Measurements from ENCODE around the gene MAP3K2.

Gene MAP3K2

GRCh38 chr2:127283275-127283674 is 104.5 kb downstream of the MAP3K2 start:
- DNase-seq (ENCODE audit: low read depth): no peak

- no peak for DNase-seq (ENCODE audit: low read depth)
Observed at GRCh38 chr2:127280693-127281092, 107.1 kb downstream of the MAP3K2 start.

GRCh38 chr2:127279781-127280180 is 108.0 kb downstream of the MAP3K2 start:
- no peak for DNase-seq (ENCODE audit: low read depth)

- no peak for DNase-seq (ENCODE audit: low read depth)
Observed at GRCh38 chr2:127278959-127279358, 108.8 kb downstream of the MAP3K2 start.

GRCh38 chr2:127277028-127277427 is 110.7 kb downstream of the MAP3K2 start:
- no peak for DNase-seq (ENCODE audit: low read depth)

GRCh38 chr2:127275789-127276188 is 112.0 kb downstream of the MAP3K2 start:
- no peak for DNase-seq (ENCODE audit: low read depth)

GRCh38 chr2:127275356-127275755 is 112.4 kb downstream of the MAP3K2 start:
- DNase-seq (ENCODE audit: low read depth): no peak

- no peak for DNase-seq (ENCODE audit: low read depth)
Observed at GRCh38 chr2:127270663-127271062, 117.1 kb downstream of the MAP3K2 start.

- no peak for DNase-seq (ENCODE audit: low read depth)
Observed at GRCh38 chr2:127261804-127262406, 125.9 kb downstream of the MAP3K2 start.

DNA sequence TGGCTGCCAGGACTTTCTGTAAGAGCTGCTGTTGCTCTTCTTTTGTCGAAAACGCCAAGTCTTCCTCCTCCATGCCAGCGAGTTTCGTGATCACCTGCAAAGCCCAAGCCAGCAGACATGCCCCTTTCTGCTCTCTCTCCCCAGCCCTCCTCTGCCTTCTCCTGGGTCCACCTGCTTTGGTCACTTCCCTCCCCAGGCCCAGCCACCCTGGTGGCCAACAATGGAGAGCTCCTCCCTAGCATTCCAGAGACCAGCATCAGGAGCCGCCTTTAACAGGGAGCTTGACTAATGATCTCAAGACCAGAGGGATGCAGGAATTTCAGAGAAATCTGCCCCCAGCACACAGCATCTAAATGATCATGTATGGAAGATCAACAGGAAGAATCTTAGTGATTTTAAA is 128.4 kb downstream of the MAP3K2 start:
- no peak for DNase-seq (ENCODE audit: low read depth)

- no peak for DNase-seq (ENCODE audit: low read depth)
Observed at GRCh38 chr2:127256866-127257265, 130.9 kb downstream of the MAP3K2 start.

- no peak for DNase-seq (ENCODE audit: low read depth)
Observed at GRCh38 chr2:127256381-127256780, 131.4 kb downstream of the MAP3K2 start.

DNA sequence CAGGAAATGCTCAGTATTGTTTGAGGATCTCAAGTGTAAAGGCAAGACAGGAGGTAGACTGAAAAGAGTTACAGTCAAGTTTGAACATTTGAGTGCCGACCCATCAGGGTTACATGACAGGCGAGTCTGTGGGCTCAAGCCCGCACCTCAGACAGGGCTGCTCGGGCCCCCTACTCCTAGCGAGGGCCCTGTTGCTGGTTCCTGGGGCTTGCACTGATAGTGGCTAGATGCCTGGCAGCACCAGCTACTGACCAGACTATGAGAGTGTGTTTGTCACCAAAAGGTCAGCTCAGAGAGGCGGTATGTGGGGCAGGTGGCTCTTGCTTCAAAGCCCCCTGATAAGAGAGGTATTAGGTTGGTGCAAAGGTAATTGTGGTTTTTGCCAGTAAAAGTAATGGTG is 132.1 kb downstream of the MAP3K2 start:
- DNase-seq (ENCODE audit: low read depth): no peak

DNA sequence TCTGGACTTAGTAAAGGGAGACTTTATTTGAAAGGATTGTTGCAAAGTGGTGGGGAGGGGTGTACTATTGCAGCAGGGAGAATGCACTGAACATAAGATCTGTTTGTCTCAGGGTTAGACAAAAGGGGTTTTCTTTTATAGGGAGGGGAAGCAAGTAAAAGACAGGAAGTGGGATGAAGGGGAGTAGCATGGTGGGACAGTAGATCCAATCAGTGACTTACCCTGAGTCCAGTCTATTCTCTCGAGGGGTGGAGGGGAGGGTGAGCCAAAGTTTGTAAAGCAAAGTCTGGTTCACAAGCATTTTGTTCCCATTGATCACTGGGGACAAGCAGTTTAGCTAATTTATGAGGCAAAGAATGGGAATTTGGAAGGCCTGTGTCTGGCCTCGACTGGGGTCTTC is 132.6 kb downstream of the MAP3K2 start:
- no peak for DNase-seq (ENCODE audit: low read depth)

- DNase-seq (ENCODE audit: low read depth): peak; percentile 6
Observed at GRCh38 chr2:127254386-127254981, 133.3 kb downstream of the MAP3K2 start.

Measured in non-pigmented ciliary epithelial cell (primary cell).